H9 (cell line): ENCODE measurements around the gene ATP2B2. TPM values are rescaled to one million over a fixed set of nuclear protein-coding genes. Genes with fewer than 3 reads are reported as not detected.

Experiments
- DNase-seq: peaks from one replicate; pipeline ENCODE4 v3.0.0-alpha.2; 2017
- H2AFZ ChIP-seq: one replicate; pipeline ENCODE4 v1.6.1; 2013; ENCODE audit warnings: mild to moderate bottlenecking, low read length, control low read depth, moderate library complexity
- H2AK5ac ChIP-seq: 2 replicates; pipeline ENCODE4 v1.6.1; 2013; ENCODE audit warnings: low read length, control low read depth, mixed read lengths; ENCODE audit not compliant: insufficient read length
- H2BK120ac ChIP-seq: one replicate; pipeline ENCODE4 v1.6.1; 2013; ENCODE audit warnings: low read depth, mild to moderate bottlenecking, low read length, control low read depth, inconsistent platforms; ENCODE audit not compliant: poor library complexity, severe bottlenecking
- H2BK12ac ChIP-seq: 2 replicates; pipeline ENCODE4 v1.6.1; 2013; ENCODE audit warnings: low read length, control low read depth, mixed read lengths, low read depth; ENCODE audit not compliant: insufficient read length
- H2BK15ac ChIP-seq: 2 replicates; pipeline ENCODE4 v1.6.1; 2013; ENCODE audit warnings: low read depth, low read length, control low read depth
- H2BK20ac ChIP-seq: one replicate; pipeline ENCODE4 v1.6.1; 2013; ENCODE audit warnings: low read depth, mild to moderate bottlenecking, low read length, control low read depth, inconsistent platforms; ENCODE audit not compliant: poor library complexity, severe bottlenecking
- H2BK5ac ChIP-seq: 2 replicates; pipeline ENCODE4 v1.6.1; 2013; ENCODE audit warnings: low read length, control low read depth, mixed read lengths; ENCODE audit not compliant: insufficient read length
- H3K14ac ChIP-seq: 2 replicates; pipeline ENCODE4 v1.6.1; 2013; ENCODE audit warnings: low read length, control low read depth; ENCODE audit not compliant: insufficient read depth
- H3K18ac ChIP-seq: 2 replicates; pipeline ENCODE4 v1.6.1; 2013; ENCODE audit warnings: low read depth, mild to moderate bottlenecking, mixed read lengths, low read length, control low read depth; ENCODE audit not compliant: insufficient read length
- H3K23ac ChIP-seq: 2 replicates; pipeline ENCODE4 v1.6.1; 2013; ENCODE audit warnings: low read length, control low read depth, mixed read lengths, low read depth; ENCODE audit not compliant: insufficient read length
- H3K23me2 ChIP-seq: 2 replicates; pipeline ENCODE4 v1.6.1; 2013; ENCODE audit warnings: low read depth, mild to moderate bottlenecking, mixed read lengths, low read length, control low read depth; ENCODE audit not compliant: insufficient read length, poor library complexity, severe bottlenecking
- H3K27ac ChIP-seq: 2 replicates; pipeline ENCODE4 v1.5.1; 2013; ENCODE audit warnings: low read length, control low read depth, mixed read lengths, low read depth; ENCODE audit not compliant: insufficient read length
- H3K27me3 ChIP-seq: 2 replicates; pipeline ENCODE4 v1.6.1; 2013; ENCODE audit warnings: low read length, control low read depth, inconsistent platforms; ENCODE audit not compliant: insufficient read depth
- H3K4ac ChIP-seq: 2 replicates; pipeline ENCODE4 v1.6.1; 2013; ENCODE audit warnings: low read depth, mild to moderate bottlenecking, control low read depth, inconsistent platforms, low read length, moderate library complexity
- H3K4me1 ChIP-seq: 2 replicates; pipeline ENCODE4 v1.6.1; 2013; ENCODE audit warnings: low read length, control low read depth, inconsistent platforms; ENCODE audit not compliant: insufficient read depth
- H3K4me2 ChIP-seq: 2 replicates; pipeline ENCODE4 v1.6.1; 2013; ENCODE audit warnings: low read length, control low read depth, mixed read lengths; ENCODE audit not compliant: insufficient read length, insufficient read depth
- H3K56ac ChIP-seq: 2 replicates; pipeline ENCODE4 v1.6.1; 2013; ENCODE audit warnings: low read depth, mild to moderate bottlenecking, mixed read lengths, low read length, control low read depth; ENCODE audit not compliant: insufficient read length
- H3K79me1 ChIP-seq: 2 replicates; pipeline ENCODE4 v1.6.1; 2013; ENCODE audit warnings: low read depth, mild to moderate bottlenecking, moderate library complexity, low read length, control low read depth, inconsistent platforms; ENCODE audit not compliant: insufficient read depth, poor library complexity, severe bottlenecking
- H3K79me2 ChIP-seq: 2 replicates; pipeline ENCODE4 v1.6.1; 2013; ENCODE audit warnings: low read length, control low read depth, inconsistent platforms; ENCODE audit not compliant: insufficient read depth
- H3K9ac ChIP-seq: 2 replicates; pipeline ENCODE4 v1.6.1; 2013; ENCODE audit warnings: low read length, control low read depth, mixed read lengths; ENCODE audit not compliant: insufficient read length; ENCODE audit errors: extremely low read depth
- H3K9me3 ChIP-seq: one replicate; pipeline ENCODE4 v1.6.1; 2013; ENCODE audit warnings: low read depth, low read length, inconsistent platforms; ENCODE audit not compliant: control insufficient read depth
- H3T11ph ChIP-seq: one replicate; pipeline ENCODE4 v1.6.1; 2013; ENCODE audit warnings: mild to moderate bottlenecking, low read length, control low read depth, inconsistent platforms
- H4K20me1 ChIP-seq: one replicate; pipeline ENCODE4 v1.6.1; 2013; ENCODE audit not compliant: control insufficient read depth, insufficient read length, insufficient read depth
- H4K5ac ChIP-seq: 2 replicates; pipeline ENCODE4 v1.6.1; 2013; ENCODE audit warnings: low read depth, mild to moderate bottlenecking, mixed read lengths, low read length, control low read depth; ENCODE audit not compliant: insufficient read length
- H4K8ac ChIP-seq: replicated peaks from 2 replicates; pipeline ENCODE4 v1.6.1; 2013; ENCODE audit warnings: low read length, control low read depth, mixed read lengths, low read depth; ENCODE audit not compliant: insufficient read length
- H4K91ac ChIP-seq: 2 replicates; pipeline ENCODE4 v1.6.1; 2013; ENCODE audit warnings: low read depth, mild to moderate bottlenecking, moderate library complexity, mixed read lengths, low read length, control low read depth; ENCODE audit not compliant: insufficient read length
- H3K27ac Mint-ChIP-seq, 3 experiments: 2 replicates in 2 of 3; 3 replicates in 1 of 3; pipeline ENCODE4 v1.8.0; 2020 to 2021; ENCODE audit warnings: mixed read lengths in 3 of 3, mild to moderate bottlenecking in 1 of 3, moderate library complexity in 1 of 3
- H3K27me3 Mint-ChIP-seq: 2 replicates; pipeline ENCODE4 v1.8.0; 2021; ENCODE audit warnings: low read depth, mild to moderate bottlenecking, moderate library complexity, mixed read lengths
- H3K36me3 Mint-ChIP-seq, 3 experiments: 2 replicates in 2 of 3; 3 replicates in 1 of 3; pipeline ENCODE4 v1.8.0; 2020 to 2021; ENCODE audit warnings: low read depth in 3 of 3, mixed read lengths in 3 of 3; ENCODE audit not compliant: insufficient read depth in 1 of 3
- H3K4me1 Mint-ChIP-seq, 2 experiments: 2 replicates each; pipeline ENCODE4 v1.8.0; 2020; ENCODE audit warnings: mixed read lengths in 2 of 2
- H3K4me3 Mint-ChIP-seq, 2 experiments: 2 replicates in 1 of 2; 3 replicates in 1 of 2; pipeline ENCODE4 v1.8.0; 2020 to 2021; ENCODE audit warnings: mild to moderate bottlenecking in 2 of 2, mixed read lengths in 2 of 2, moderate library complexity in 1 of 2
- H3K9me3 Mint-ChIP-seq, 2 experiments: 2 replicates in 1 of 2; 3 replicates in 1 of 2; pipeline ENCODE4 v1.8.0; 2020; ENCODE audit warnings: mild to moderate bottlenecking in 2 of 2, mixed read lengths in 2 of 2, moderate library complexity in 1 of 2
- whole genome bisulfite sequencing: extraction: QIAGEN DNeasy Blood & Tissue Kit; methylation state at CpG from one replicate; pipeline ENCODE4 v1.1.7; 2013; ENCODE audit warnings: missing lambda C conversion rate, low lambda C conversion rate, mixed read lengths; ENCODE audit not compliant: insufficient read length; ENCODE audit errors: extremely low coverage; 5-methylcytosine and 5-hydroxymethylcytosine counted together
- total RNA-seq: library from RNA; stranded (reverse); gene quantifications from 2 replicates; pipeline ENCODE4 v1.2.1, GENCODE V29; 2021
- TF ChIP-seq, protein P1 (sequence below): fragments of 200-600 bp; sonication (generic); conservative IDR thresholded peaks from 3 replicates; pipeline ENCODE4 v1.8.0; 2021; ENCODE audit warnings: antibody characterized with exemption, mild to moderate bottlenecking

Gene ATP2B2
- total RNA-seq, 1 experiment from 2014 or later, result 0.33 TPM

DNA sequence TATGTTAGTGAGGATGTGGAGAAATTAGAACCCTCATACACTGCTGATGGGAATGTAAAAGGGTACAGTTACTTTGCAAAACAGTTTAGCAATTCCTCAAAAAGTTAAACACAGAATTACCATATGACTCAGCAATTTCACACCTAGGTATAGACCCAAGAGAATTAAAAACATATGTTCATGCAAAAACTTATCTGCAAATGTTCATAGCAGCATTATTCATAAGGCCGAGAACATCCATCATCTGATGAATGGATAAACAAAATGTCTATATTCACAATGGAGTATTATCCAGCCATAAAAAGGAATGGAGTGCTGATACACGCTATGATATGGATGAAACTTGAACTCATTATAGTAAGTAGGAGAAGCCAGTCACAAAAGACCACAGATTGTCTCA, 194.8 kb downstream of the ATP2B2 start:
- Mint-ChIP-seq H3K27ac (no peak overlapping the region; a peak in 1 of 7 replicates), H3K4me1 (no peaks in the 10 kb centered on the region), H3K9me3 (no peaks in the 10 kb centered on the region), H3K4me3 (no peak overlapping the region), H3K36me3 (peaks cover 27 to 92% (median 90%) of the 10 kb centered on the region in 3 experiments; a peak in 6 of 7 replicates), H3K27me3 (no peaks in the 10 kb centered on the region)
- Histone ChIP-seq H3K23me2 (no peaks in the 10 kb centered on the region), H4K20me1 (no peaks in the 10 kb centered on the region), H2BK5ac (no peak overlapping the region), H3K18ac (no peak overlapping the region), H3K56ac (no peak overlapping the region), H3K4ac (no peak overlapping the region), H3K79me1 (no peaks in the 10 kb centered on the region), H3K4me2 (no peak overlapping the region), H2AK5ac (no peak overlapping the region), H2AFZ (no peak overlapping the region), H4K91ac (no peak overlapping the region), H3K14ac (no peak overlapping the region), H3K27me3 (no peaks in the 10 kb centered on the region), H3K9me3 (no peaks in the 10 kb centered on the region), H3T11ph (no peak overlapping the region), H2BK12ac (no peak overlapping the region), H2BK120ac (no peak overlapping the region), H3K4me1 (no peaks in the 10 kb centered on the region; the same call in 1 of the 2 replicates), H4K5ac (no peak overlapping the region), H3K79me2 (no peaks in the 10 kb centered on the region), H2BK20ac (no peak overlapping the region), H2BK15ac (no peak overlapping the region), H3K9ac (no peak overlapping the region), H3K23ac (no peak overlapping the region), H3K27ac (no peak overlapping the region), H4K8ac (no peak overlapping the region)
- no peak for DNase-seq
- no CpG with 5 or more reads among the region's 2 CpGs for WGBS
- TF ChIP-seq, protein P1, sequence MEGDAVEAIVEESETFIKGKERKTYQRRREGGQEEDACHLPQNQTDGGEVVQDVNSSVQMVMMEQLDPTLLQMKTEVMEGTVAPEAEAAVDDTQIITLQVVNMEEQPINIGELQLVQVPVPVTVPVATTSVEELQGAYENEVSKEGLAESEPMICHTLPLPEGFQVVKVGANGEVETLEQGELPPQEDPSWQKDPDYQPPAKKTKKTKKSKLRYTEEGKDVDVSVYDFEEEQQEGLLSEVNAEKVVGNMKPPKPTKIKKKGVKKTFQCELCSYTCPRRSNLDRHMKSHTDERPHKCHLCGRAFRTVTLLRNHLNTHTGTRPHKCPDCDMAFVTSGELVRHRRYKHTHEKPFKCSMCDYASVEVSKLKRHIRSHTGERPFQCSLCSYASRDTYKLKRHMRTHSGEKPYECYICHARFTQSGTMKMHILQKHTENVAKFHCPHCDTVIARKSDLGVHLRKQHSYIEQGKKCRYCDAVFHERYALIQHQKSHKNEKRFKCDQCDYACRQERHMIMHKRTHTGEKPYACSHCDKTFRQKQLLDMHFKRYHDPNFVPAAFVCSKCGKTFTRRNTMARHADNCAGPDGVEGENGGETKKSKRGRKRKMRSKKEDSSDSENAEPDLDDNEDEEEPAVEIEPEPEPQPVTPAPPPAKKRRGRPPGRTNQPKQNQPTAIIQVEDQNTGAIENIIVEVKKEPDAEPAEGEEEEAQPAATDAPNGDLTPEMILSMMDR, result no peak
